OCI-LY3 (cell line): ENCODE results near the gene PHKA1.

Experiments
- EZH2phosphoT487 ChIP-seq: fragments of 200-600 bp; shearing (Covaris generic); IDR thresholded peaks from 2 replicates; pipeline ENCODE4 v1.6.1; 2018; ENCODE audit warnings: antibody characterized with exemption, mixed run types, low read depth
- TF ChIP-seq, protein P1 (sequence below): fragments of 200-600, 300-600 bp; sonication (generic); IDR thresholded peaks from 2 replicates; pipeline ENCODE4 v1.5.1; 2014; ENCODE audit warnings: antibody characterized with exemption, low read length, low read depth

DNA sequence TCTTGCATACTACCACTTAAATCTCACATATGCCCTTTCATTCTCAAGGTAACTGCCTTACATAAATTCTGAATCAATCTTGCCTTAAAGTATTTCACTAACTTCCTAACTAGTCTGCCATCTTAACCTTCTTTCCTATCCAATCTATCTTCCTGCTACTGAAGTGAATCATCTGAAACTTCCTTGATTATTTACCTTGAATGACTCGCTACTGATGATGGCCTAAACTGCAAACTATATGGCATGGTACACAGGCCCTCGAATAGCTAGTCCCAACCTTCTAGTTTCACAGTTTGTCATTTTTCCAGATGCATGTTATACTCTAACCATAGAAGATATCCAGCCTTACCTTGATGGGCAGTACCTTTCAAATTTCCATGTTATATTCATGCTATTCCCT is 19.9 kb downstream of the PHKA1 start:
- TF ChIP-seq, protein P1, sequence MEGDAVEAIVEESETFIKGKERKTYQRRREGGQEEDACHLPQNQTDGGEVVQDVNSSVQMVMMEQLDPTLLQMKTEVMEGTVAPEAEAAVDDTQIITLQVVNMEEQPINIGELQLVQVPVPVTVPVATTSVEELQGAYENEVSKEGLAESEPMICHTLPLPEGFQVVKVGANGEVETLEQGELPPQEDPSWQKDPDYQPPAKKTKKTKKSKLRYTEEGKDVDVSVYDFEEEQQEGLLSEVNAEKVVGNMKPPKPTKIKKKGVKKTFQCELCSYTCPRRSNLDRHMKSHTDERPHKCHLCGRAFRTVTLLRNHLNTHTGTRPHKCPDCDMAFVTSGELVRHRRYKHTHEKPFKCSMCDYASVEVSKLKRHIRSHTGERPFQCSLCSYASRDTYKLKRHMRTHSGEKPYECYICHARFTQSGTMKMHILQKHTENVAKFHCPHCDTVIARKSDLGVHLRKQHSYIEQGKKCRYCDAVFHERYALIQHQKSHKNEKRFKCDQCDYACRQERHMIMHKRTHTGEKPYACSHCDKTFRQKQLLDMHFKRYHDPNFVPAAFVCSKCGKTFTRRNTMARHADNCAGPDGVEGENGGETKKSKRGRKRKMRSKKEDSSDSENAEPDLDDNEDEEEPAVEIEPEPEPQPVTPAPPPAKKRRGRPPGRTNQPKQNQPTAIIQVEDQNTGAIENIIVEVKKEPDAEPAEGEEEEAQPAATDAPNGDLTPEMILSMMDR: no peak
- TF ChIP-seq EZH2phosphoT487: no peak
